NCI-H1105 (cell line): ENCODE measurements around the gene UGT1A10.

ENCODE experiments used
- DNase-seq: peaks from one replicate; lab custom pipeline; 2025; lab: John Stamatoyannopoulos, UW

Gene UGT1A10

DNA sequence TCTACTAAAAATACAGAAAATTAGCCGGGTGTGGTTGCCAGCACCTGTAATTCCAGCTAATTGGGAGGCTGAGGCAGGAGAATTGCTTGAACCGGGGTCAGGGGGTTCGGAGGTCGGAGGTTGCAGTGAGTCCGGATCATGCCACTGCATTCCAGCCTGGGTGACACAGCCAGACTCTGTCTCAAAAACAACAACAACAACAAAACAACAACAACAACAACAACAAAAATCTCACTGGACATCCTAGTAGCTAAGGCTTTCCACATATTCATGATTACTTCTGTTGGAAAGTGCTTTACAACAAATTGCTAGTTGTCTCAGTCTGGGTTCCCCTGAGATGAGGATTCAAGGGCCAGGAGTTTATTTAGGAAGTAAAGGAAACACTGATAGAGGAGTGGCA is 137.6 kb downstream of the UGT1A10 start:
- no peak for DNase-seq

- no peak for DNase-seq
These were observed 139.2 kb downstream of the UGT1A10 start for GRCh38 chr2:233775414-233775813.

GRCh38 chr2:233778030-233778429 is 141.8 kb downstream of the UGT1A10 start, which contains the start of gene MROH2A:
Gene MROH2A (plus strand): TSS chr2:233778330. CDS start chr2:233779359, 1,029 bp downstream.
- DNase-seq = no peak

GRCh38 chr2:233779722-233780121 is 143.5 kb downstream of the UGT1A10 start:
- no peak for DNase-seq

GRCh38 chr2:233780771-233781170 is 144.5 kb downstream of the UGT1A10 start:
- DNase-seq = no peak

DNA sequence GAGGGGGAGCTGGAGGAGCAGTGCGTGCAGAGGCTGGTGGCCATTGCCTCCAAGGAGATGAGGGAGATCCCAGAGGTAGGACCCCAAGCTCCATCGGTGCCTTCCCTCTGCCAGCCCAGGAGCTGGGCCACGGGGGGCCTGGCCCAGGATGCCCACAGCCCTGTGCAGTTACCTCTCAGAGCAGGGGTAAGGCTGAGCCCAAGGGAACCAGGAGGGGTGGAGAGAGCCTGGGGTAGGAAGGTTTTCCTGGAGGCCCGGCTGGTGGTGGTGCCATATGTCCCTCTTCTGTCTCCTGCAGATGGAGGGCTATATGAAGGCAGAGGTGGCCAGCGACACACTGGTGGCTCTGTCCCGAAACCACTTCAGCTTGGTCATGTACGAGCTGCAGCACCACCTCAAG is 153.3 kb downstream of the UGT1A10 start:
- no peak for DNase-seq

DNA sequence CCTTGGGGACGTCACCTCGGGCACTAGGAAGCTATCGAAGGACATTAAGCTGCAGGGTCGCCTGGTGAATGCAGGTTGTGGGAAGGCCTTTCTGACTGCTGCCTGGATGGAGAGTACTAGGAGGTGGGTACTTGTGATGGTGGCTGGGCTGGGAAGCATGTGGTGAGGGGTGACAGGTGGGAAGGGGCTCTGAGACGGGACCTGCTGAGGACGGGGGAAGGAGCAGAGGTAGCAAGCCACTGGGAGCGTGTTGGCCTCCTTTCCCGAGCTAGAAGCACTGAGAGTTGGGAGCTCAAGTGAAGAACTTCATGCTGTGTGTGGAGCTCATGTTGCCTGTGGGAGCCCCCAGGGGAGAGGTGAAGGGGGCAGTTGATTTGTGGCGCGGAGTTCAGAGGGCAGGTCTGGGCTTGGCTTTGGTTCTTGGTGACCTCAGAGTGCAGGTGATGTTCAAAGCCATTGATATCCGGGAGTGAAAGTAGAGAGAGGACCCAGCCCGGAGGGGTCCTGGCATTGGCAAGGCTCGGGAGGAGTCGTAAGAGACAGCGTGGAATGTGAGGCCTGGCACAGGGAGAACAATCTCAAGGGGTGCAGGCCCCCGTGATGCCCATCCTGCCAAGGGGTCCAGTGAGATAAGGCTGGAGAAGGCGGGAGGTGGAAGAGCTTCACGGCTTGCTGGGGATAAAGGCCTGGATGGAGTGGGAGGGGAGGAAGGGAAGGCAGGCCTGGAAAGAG is 155.1 kb downstream of the UGT1A10 start:
- DNase-seq = no peak

- DNase-seq = no peak
These were observed 155.7 kb downstream of the UGT1A10 start for GRCh38 chr2:233791883-233792329.

DNA sequence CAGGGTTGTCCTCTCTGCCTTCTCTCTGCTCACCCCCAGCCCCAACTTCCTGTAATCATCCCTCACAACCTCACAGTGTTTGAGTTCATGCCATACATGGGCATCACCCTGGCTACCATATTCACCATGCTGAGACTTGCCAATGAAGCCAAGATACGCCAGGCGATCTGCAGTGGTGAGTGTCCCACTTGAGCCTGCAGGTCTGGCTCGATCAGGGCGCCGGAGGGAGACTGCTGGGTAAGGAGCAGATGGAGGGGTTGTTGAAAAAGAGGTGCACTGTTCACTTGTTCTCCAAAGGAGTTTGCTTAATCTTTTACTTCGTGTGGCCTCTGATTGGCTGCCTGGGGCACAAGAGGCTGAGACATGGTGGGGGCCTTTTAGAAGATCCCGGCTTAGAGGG is 156.5 kb downstream of the UGT1A10 start:
- DNase-seq = no peak

GRCh38 chr2:233793465-233794127 is 157.3 kb downstream of the UGT1A10 start:
- DNase-seq = no peak

DNA sequence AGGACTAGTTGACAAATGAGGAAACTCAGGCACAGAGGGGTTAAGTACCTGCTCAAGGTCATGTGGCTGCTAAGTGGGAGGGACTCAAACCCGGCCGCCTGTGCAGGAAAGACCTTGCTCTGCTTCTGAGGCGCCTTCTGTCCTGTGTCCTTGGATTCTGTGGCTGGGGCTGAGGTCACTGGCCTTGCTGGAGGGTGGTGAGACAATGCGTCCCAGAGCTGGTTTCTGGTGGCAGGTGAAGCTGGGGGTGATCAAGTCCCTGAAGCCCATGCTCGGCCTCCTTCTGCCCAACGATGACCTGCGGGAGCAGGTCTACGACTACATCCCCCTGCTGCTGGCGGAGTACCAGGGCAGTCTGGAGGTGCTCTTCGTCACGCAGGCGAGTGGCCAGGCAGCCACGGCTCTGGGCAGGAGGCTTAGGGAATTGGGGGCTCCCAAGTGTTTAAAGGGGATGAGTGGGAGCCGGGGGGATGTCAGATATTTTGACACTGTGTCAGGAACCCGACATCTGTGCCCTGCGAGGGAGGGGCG is 157.9 kb downstream of the UGT1A10 start:
- no peak for DNase-seq

GRCh38 chr2:233795735-233796171 is 159.5 kb downstream of the UGT1A10 start:
- no peak for DNase-seq

DNA sequence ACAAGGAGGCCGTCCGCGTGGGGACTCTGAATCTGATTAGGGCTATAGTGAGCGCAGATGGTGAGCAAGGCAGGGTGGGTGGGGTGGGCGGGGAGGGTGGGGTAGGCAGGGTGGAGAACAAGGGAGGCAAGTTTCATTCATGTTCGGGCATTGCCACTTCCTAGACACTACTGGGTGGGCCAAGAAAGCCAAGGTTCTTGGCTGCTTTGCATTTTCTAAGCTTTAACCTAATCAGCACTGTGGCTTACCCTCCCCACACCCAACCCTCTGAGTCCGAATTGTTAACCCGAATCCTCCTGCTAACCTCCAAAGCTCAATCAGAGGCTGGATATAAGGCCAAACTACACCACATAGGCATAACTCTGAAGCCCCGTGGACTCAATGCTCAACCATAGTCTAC is 160.0 kb downstream of the UGT1A10 start:
- no peak for DNase-seq

DNA sequence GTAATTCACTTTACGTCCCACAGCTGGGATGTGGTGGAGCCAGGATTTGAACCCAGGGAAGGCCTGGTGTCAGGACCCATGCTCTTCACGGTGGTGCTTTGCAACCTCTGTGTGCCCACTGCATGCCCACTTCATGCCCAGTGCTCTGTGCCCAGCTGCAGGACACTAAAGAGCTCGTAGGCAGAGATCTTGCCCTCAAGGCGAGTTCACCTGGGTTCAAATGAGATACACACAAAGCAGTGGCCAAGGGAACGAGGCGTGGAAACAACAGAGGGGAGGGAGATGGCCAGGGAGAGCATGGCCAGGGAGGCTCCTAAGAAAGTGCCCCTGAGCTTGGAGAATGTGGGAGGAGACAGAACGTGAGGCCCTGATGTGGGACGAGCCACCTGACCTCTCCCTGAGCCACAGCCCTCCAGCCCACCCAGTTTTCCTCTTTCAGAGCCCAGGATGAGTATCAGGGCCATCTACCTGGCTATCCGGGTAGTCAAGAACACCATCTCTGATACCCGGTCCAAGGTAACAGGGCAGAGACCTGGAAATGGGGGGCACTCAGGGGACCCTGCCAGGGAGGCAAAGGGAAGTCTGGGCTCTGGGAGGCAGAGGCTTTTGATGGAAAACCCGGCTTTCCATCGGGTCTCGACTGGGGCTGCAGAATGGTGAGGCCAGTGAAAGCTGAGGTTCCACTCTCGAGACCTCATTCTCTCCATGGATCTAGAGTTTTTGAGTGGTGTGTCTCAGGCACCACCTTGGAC is 162.3 kb downstream of the UGT1A10 start:
- DNase-seq = no peak

GRCh38 chr2:233799087-233799665 is 162.9 kb downstream of the UGT1A10 start:
- no peak for DNase-seq

- DNase-seq = no peak
These were observed 163.5 kb downstream of the UGT1A10 start for GRCh38 chr2:233799716-233800115.

GRCh38 chr2:233800208-233800607 is 164.0 kb downstream of the UGT1A10 start:
- DNase-seq = no peak

DNA sequence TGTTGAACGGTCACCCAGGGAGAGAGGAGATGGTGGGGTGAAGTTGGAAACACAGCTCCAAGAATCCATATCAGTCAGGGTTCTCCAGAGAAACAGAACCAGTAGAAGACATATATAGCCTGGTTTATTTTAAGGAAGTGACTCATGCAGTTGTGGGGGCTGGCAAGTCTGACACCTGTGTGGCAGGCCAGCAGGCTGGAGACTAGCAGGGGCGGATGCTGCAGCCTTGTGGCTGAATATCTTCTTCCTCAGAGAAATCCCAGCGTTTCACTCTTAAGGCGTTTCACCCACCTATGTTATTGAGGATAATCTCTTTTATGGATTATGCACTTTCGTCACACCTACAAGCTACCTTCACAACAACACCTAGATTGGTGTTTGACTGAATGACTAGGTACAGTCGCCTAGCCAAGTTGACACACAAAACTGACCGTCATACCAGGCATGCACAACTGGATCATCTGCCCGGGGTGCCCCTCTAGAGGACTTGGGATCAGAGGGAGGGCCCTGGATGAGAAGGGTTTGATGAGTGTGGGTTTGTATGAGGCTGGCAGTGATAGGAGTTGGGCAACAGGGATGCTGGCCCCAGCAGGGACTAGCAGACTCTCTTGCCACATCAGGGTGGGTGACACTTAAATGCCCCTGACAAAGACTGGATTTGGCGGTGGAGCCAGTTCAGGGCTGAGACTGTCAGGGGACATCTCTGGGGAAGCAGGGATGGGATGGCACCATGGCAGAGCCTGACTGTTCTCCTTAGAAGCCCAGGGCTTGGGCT is 165.3 kb downstream of the UGT1A10 start:
- no peak for DNase-seq

- no peak for DNase-seq
These were observed 166.0 kb downstream of the UGT1A10 start for GRCh38 chr2:233802132-233802815.

- DNase-seq = no peak
These were observed 167.2 kb downstream of the UGT1A10 start for GRCh38 chr2:233803292-233803911.
